Hepatocyte (in vitro differentiated cells): ENCODE results near the gene BMAL1.

Experiments used
- CTCF ChIP-seq: fragments of 200-600 bp; sonication (generic); IDR thresholded peaks from 2 replicates; pipeline ENCODE4 v1.5.1; 2016; ENCODE audit warnings: antibody characterized with exemption, mild to moderate bottlenecking; ENCODE audit not compliant: poor library complexity
- EZH2 ChIP-seq: fragments of 200-600 bp; sonication (generic); IDR thresholded peaks from 2 replicates; pipeline ENCODE4 v1.6.1; 2016; ENCODE audit warnings: antibody characterized with exemption, mild to moderate bottlenecking, borderline replicate concordance

- no peak for TF ChIP-seq CTCF
- TF ChIP-seq EZH2: no peak
Measured at GRCh38 chr11:13368041-13368446, 90.5 kb downstream of the BMAL1 start.
